Transverse colon (tissue), 4 donors: ENCODE measurements around the gene OARD1.

Experiments used
- EP300 ChIP-seq: sonication (generic); formaldehyde crosslinking; IDR thresholded peaks from one replicate; pipeline ENCODE4 v1.6.1; 2017; ENCODE audit warnings: antibody characterized with exemption, low read depth
- POLR2A ChIP-seq: fragments of 450-650 bp; IDR thresholded peaks from one replicate; pipeline ENCODE4 v1.6.1; 2016; ENCODE audit warnings: antibody characterized with exemption, mild to moderate bottlenecking, moderate library complexity
- POLR2AphosphoS5 ChIP-seq, 3 donors: sonication (generic); formaldehyde crosslinking; IDR thresholded peaks; one replicate each; pipeline ENCODE4 v1.6.1; 2016; ENCODE audit warnings: antibody characterized with exemption in 3 of 3
- TF ChIP-seq, protein P1 (sequence below), 5 experiments: fragments of 200-600 bp in 3 of 5; fragments of 450-650 bp in 2 of 5; sonication (generic) in 3 of 5; IDR thresholded peaks; 1 replicate in 2 of 5; 2 replicates in 3 of 5; pipeline ENCODE4 v1.5.1; 2016 to 2017; ENCODE audit warnings: antibody characterized with exemption in 5 of 5, inconsistent platforms in 3 of 5, mild to moderate bottlenecking in 2 of 5, moderate library complexity in 1 of 5

GRCh38 chr6:41077536-41077935, 5.4 kb upstream of the OARD1 start:
- TF ChIP-seq, protein P1, sequence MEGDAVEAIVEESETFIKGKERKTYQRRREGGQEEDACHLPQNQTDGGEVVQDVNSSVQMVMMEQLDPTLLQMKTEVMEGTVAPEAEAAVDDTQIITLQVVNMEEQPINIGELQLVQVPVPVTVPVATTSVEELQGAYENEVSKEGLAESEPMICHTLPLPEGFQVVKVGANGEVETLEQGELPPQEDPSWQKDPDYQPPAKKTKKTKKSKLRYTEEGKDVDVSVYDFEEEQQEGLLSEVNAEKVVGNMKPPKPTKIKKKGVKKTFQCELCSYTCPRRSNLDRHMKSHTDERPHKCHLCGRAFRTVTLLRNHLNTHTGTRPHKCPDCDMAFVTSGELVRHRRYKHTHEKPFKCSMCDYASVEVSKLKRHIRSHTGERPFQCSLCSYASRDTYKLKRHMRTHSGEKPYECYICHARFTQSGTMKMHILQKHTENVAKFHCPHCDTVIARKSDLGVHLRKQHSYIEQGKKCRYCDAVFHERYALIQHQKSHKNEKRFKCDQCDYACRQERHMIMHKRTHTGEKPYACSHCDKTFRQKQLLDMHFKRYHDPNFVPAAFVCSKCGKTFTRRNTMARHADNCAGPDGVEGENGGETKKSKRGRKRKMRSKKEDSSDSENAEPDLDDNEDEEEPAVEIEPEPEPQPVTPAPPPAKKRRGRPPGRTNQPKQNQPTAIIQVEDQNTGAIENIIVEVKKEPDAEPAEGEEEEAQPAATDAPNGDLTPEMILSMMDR (IDR thresholded peaks at IDR 0.05) = no peak
- no peak for TF ChIP-seq POLR2A
- no peak for TF ChIP-seq EP300
- TF ChIP-seq POLR2AphosphoS5 (IDR thresholded peaks at IDR 0.05) = no peak
